ENCODE measurements around the gene EFNA5. TPM values are rescaled to one million over a fixed set of nuclear protein-coding genes. Genes with fewer than 3 reads are reported as not detected.

EFNA5 gene
- total and polyA plus RNA-seq, 2 of the 13 experiments (the other 11 are each of a cell fraction or from before 2014, with no cell fraction given), result not detected

GRCh38 chr5:107398703-107399102 lies 272.0 kb downstream of the EFNA5 start:
- Histone ChIP-seq H3K9me3 (ENCODE audit: low read length) (no peaks in the 10 kb centered on the region), H3K9ac (ENCODE audit: insufficient read depth, low read depth, low read length) (no peak overlapping the region), H3K36me3 (replicated peaks in 1 of 2; ENCODE audit: control insufficient read depth in 1 of 2, insufficient read depth in 2 of 2, low read length in 2 of 2) (no peaks in the 10 kb centered on the region), H4K20me1 (ENCODE audit: insufficient read depth, low read length) (no peaks in the 10 kb centered on the region), H3K79me2 (ENCODE audit: insufficient read depth, low read length) (no peaks in the 10 kb centered on the region), H3K27me3 (ENCODE audit: control insufficient read depth in 1 of 2, insufficient read depth in 2 of 2, low read length in 2 of 2) (no peaks in the 10 kb centered on the region), H3K4me1 (ENCODE audit: insufficient read depth, low read length) (no peaks in the 10 kb centered on the region), H3K27ac (ENCODE audit: extremely low read length, insufficient read depth, low read length) (no peak overlapping the region), H3K4me3 (replicated peaks in 1 of 3; ENCODE audit: insufficient read depth in 1 of 3, low read depth in 2 of 3, low read length in 3 of 3) (no peak overlapping the region), H2AFZ (ENCODE audit: low read length) (no peak overlapping the region), H3K4me2 (ENCODE audit: low read depth, low read length) (no peak overlapping the region)
- 19% methylated on average over 3 of the region's 3 CpGs for WGBS (ENCODE audit: low lambda C conversion rate)
- POLR2A ChIA-PET, result no interaction called here
- no peak for DNase-seq (ENCODE audit: low spot score)
- no TSS peak for BruUV-seq (replicated peaks)
- TF ChIP-seq ZSCAN25 (CRISPR knock-in tag; IDR thresholded peaks at IDR 0.05) (no peak), HMG20B (CRISPR knock-in tag; conservative IDR thresholded peaks at IDR 0.05) (no peak), SYNCRIP (IDR thresholded peaks at IDR 0.05; ENCODE audit: insufficient read depth, low read depth, low read length) (no peak), ZHX2 (IDR thresholded peaks at IDR 0.05; ENCODE audit: low read depth) (no peak), ZHX2 (CRISPR knock-in tag; IDR thresholded peaks at IDR 0.05; ENCODE audit: borderline replicate concordance) (no peak), ZNF142 (CRISPR knock-in tag; IDR thresholded peaks at IDR 0.05) (no peak), KDM5B (CRISPR knock-in tag; IDR thresholded peaks at IDR 0.05; ENCODE audit: borderline replicate concordance) (no peak), ZNF724P (CRISPR knock-in tag; IDR thresholded peaks at IDR 0.05; ENCODE audit: borderline replicate concordance) (no peak), ZNF790 (CRISPR knock-in tag; IDR thresholded peaks at IDR 0.05; ENCODE audit: borderline replicate concordance) (no peak), ZNF703 (CRISPR knock-in tag; IDR thresholded peaks at IDR 0.05; ENCODE audit: borderline replicate concordance) (no peak), RBM22 (optimal IDR thresholded peaks at IDR 0.05; ENCODE audit: low read length) (no peak)
- CTCF ChIA-PET (ENCODE audit: low intra/inter-chr PET ratio, low total read pairs), result no interaction called here
- FAIRE-seq, result no peak
- intact Hi-C loops (cut with micrococcal nuclease; ENCODE audit: unreplicated experiment), result no loop called here
- ATAC-seq, result no peak
- in situ Hi-C loops (cut with HindIII; ENCODE audit: extremely low pct_ligation_motif_present, low pct_unique_long_range_greater_than_20kb), result no loop called here

Data from HepG2 (cell line).